Choroid plexus epithelial cell (primary cell): ENCODE measurements around the gene SLC25A12.

ENCODE experiments used
- DNase-seq: peaks from one replicate; pipeline ENCODE4 v3.0.0-alpha.2; 2010; ENCODE audit warnings: low read depth
- H3K4me3 ChIP-seq: 2 replicates; pipeline ENCODE4 v1.5.1; 2011; ENCODE audit warnings: low read depth, mild to moderate bottlenecking, control low read depth, low read length, moderate library complexity
- CTCF ChIP-seq: conservative IDR thresholded peaks from 2 replicates; pipeline ENCODE4 v1.5.1; 2011; ENCODE audit warnings: low read depth, mild to moderate bottlenecking, control low read depth, inconsistent platforms, low read length, moderate library complexity

Gene SLC25A12

GRCh38 chr2:171889333-171889732, 4.7 kb downstream of the SLC25A12 start:
- no peak overlapping the region for H3K4me3 ChIP-seq
- DNase-seq = peak; percentile 40
- no peak for TF ChIP-seq CTCF

- DNase-seq = no peak
- TF ChIP-seq CTCF = no peak
- H3K4me3 ChIP-seq = no peak overlapping the region
Measured at GRCh38 chr2:171883275-171883893, 10.7 kb downstream of the SLC25A12 start.

GRCh38 chr2:171882089-171882769, 11.8 kb downstream of the SLC25A12 start:
- no peak for DNase-seq
- TF ChIP-seq CTCF = no peak
- H3K4me3 ChIP-seq = no peak overlapping the region

- no peak for DNase-seq
- no peak overlapping the region for H3K4me3 ChIP-seq
- no peak for TF ChIP-seq CTCF
Measured at GRCh38 chr2:171880774-171881173, 13.3 kb downstream of the SLC25A12 start.

GRCh38 chr2:171879865-171880264, 14.2 kb downstream of the SLC25A12 start:
- DNase-seq = no peak
- no peak for TF ChIP-seq CTCF
- H3K4me3 ChIP-seq = no peak overlapping the region

- peak; percentile 96 for DNase-seq
- TF ChIP-seq CTCF = no peak
- no peak overlapping the region for H3K4me3 ChIP-seq
Measured at GRCh38 chr2:171878481-171878993, 15.5 kb downstream of the SLC25A12 start.

- TF ChIP-seq CTCF = no peak
- no peak overlapping the region for H3K4me3 ChIP-seq
- DNase-seq = no peak
Measured at GRCh38 chr2:171874963-171875362, 19.1 kb downstream of the SLC25A12 start.
